ENCODE results near the gene ARL4C.

Gene ARL4C

GRCh38 chr2:234495251-234496054 is 1.4 kb downstream of the ARL4C start:
- Histone ChIP-seq H3K27ac (ENCODE audit: low read depth, low read length) (no peak overlapping the region), H3K4me3 (ENCODE audit: insufficient read depth, low read length, poor library complexity, severe bottlenecking) (no peak overlapping the region), H3K79me2 (ENCODE audit: insufficient read depth, low read length) (no peaks in the 10 kb centered on the region), H3K9me3 (ENCODE audit: insufficient read depth, low read length) (no peaks in the 10 kb centered on the region), H3K27me3 (ENCODE audit: low read length) (no peaks in the 10 kb centered on the region), H3K9ac (ENCODE audit: low read length) (no peak overlapping the region), H3F3A (ENCODE audit: insufficient read depth) (no peaks in the 10 kb centered on the region), H2AFZ (ENCODE audit: low read depth, low read length, severe bottlenecking) (no peak overlapping the region), H3K36me3 (ENCODE audit: low read length) (no peaks in the 10 kb centered on the region), H3K4me2 (ENCODE audit: low read depth, low read length, poor library complexity, severe bottlenecking) (peak overlapping the region; percentile 51), H4K20me1 (ENCODE audit: low read depth, low read length) (no peaks in the 10 kb centered on the region), H3K9me2 (replicated peaks; ENCODE audit: insufficient read depth, low read length) (no peaks in the 10 kb centered on the region)
- no peak for TF ChIP-seq CTCF (IDR thresholded peaks at IDR 0.05; ENCODE audit: insufficient read depth, low read length, poor library complexity, severe bottlenecking)
- TF ChIP-seq EZH2phosphoT487 (conservative IDR thresholded peaks at IDR 0.05; ENCODE audit: low read length), result no peak

- TF ChIP-seq EZH2phosphoT487 (conservative IDR thresholded peaks at IDR 0.05; ENCODE audit: low read length) (no peak), CTCF (IDR thresholded peaks at IDR 0.05; ENCODE audit: insufficient read depth, low read length, poor library complexity, severe bottlenecking) (no peak)
- H2AFZ ChIP-seq (ENCODE audit: low read depth, low read length, severe bottlenecking), result no peak overlapping the region
- peak overlapping the region; percentile 40 for H3K4me3 ChIP-seq (ENCODE audit: insufficient read depth, low read length, poor library complexity, severe bottlenecking)
- no peaks in the 10 kb centered on the region for H3K79me2 ChIP-seq (ENCODE audit: insufficient read depth, low read length)
- no peaks in the 10 kb centered on the region for H4K20me1 ChIP-seq (ENCODE audit: low read depth, low read length)
- H3K9ac ChIP-seq (ENCODE audit: low read length), result no peak overlapping the region
- no peaks in the 10 kb centered on the region for H3K9me2 ChIP-seq (replicated peaks; ENCODE audit: insufficient read depth, low read length)
- no peak overlapping the region for H3K27ac ChIP-seq (ENCODE audit: low read depth, low read length)
- H3K27me3 ChIP-seq (ENCODE audit: low read length), result no peaks in the 10 kb centered on the region
- H3K4me2 ChIP-seq (ENCODE audit: low read depth, low read length, poor library complexity, severe bottlenecking), result peak overlapping the region; percentile 51
- no peaks in the 10 kb centered on the region for H3K36me3 ChIP-seq (ENCODE audit: low read length)
- no peaks in the 10 kb centered on the region for H3K9me3 ChIP-seq (ENCODE audit: insufficient read depth, low read length)
- H3F3A ChIP-seq (ENCODE audit: insufficient read depth), result no peaks in the 10 kb centered on the region
Measured at GRCh38 chr2:234494361-234495250, 2.3 kb downstream of the ARL4C start.

- no peak overlapping the region for H3K27ac ChIP-seq (ENCODE audit: low read depth, low read length)
- H2AFZ ChIP-seq (ENCODE audit: low read depth, low read length, severe bottlenecking), result no peak overlapping the region
- no peaks in the 10 kb centered on the region for H3K9me2 ChIP-seq (replicated peaks; ENCODE audit: insufficient read depth, low read length)
- TF ChIP-seq EZH2phosphoT487 (conservative IDR thresholded peaks at IDR 0.05; ENCODE audit: low read length), result no peak
- no peak for TF ChIP-seq CTCF (IDR thresholded peaks at IDR 0.05; ENCODE audit: insufficient read depth, low read length, poor library complexity, severe bottlenecking)
- H3K27me3 ChIP-seq (ENCODE audit: low read length), result no peaks in the 10 kb centered on the region
- no peak overlapping the region for H3K9ac ChIP-seq (ENCODE audit: low read length)
- no peak overlapping the region for H3K4me3 ChIP-seq (ENCODE audit: insufficient read depth, low read length, poor library complexity, severe bottlenecking)
- no peaks in the 10 kb centered on the region for H3K36me3 ChIP-seq (ENCODE audit: low read length)
- H3K4me2 ChIP-seq (ENCODE audit: low read depth, low read length, poor library complexity, severe bottlenecking), result peak overlapping the region; percentile 51
- H4K20me1 ChIP-seq (ENCODE audit: low read depth, low read length), result no peaks in the 10 kb centered on the region
- H3F3A ChIP-seq (ENCODE audit: insufficient read depth), result no peaks in the 10 kb centered on the region
- no peaks in the 10 kb centered on the region for H3K79me2 ChIP-seq (ENCODE audit: insufficient read depth, low read length)
- H3K9me3 ChIP-seq (ENCODE audit: insufficient read depth, low read length), result no peaks in the 10 kb centered on the region
Measured at GRCh38 chr2:234493796-234494195, 3.1 kb downstream of the ARL4C start.

All from SU-DHL-6 (cell line).